Measurements from ENCODE around the gene NUCKS1.
A peak's percentile ranks its signal among the peaks of the same experiment; 100 is the strongest.

NUCKS1 gene

GRCh38 chr1:205770618-205771017 is 20.6 kb upstream of the NUCKS1 start:
- no peak for DNase-seq

GRCh38 chr1:205769641-205770365 is 19.8 kb upstream of the NUCKS1 start:
- no peak for DNase-seq

GRCh38 chr1:205767248-205767647 is 17.3 kb upstream of the NUCKS1 start:
- no peak for DNase-seq

- DNase-seq: no peak
Measured at GRCh38 chr1:205766570-205766969, 16.6 kb upstream of the NUCKS1 start.

DNA sequence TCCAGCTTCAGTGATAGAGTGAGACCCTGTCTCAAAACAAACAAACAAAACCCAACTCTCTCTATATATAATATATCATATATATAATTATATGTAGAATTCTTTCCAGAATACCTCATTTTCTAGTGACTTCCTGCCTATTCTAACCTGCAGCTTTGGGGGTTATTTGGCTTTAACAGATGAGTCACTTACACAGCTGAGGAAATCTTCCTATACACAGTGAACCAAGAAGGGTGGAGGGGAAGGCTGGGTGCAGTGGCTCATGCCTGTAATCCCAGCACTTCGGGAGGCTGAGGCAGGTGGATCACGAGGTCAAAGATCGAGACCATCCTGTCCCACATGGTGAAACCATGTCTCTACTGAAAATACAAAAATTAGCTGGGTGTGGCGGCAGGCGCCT is 16.1 kb upstream of the NUCKS1 start:
- DNase-seq: no peak

GRCh38 chr1:205764578-205764977 is 14.6 kb upstream of the NUCKS1 start:
- no peak for DNase-seq

DNA sequence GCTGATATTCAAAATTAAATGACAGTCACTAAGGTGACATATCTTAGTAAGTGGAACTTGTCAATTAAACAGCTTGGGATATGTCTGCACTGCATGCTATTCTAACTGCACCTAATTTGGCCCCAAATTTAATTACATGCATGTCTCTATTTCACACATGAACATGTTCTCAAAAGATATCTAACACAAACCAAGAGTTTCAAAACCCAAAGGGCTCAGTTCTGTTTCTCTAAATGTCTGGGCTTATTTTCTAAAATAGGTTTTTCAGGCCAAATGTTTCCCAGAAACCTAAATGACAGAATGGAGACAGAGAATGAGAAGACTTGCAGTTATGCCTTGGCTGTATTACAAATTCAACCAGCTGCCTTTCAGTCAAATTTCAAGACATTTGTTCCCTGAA is 14.0 kb upstream of the NUCKS1 start:
- no peak for DNase-seq

- peak; percentile 37 to 38 for DNase-seq
Measured at GRCh38 chr1:205760606-205761005, 10.6 kb upstream of the NUCKS1 start.

DNA sequence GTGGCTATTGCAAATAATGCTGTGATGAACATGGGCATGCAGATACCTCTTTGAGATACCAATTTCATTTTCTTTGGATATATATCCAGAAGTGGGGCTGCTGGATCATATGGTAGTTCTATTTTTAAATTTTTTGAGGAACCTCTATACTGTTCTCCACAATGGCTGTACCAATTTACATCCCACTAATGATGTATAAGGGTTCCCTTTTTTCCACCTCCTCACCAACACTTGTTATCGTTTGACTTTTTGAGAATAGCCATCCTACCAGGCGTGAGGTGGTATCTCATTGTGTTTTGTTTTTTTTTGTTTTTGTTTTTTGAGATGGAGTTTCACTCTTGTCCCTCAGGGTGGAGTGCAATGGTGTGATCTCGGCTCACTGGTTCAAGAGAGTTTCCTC is 6.6 kb upstream of the NUCKS1 start:
- DNase-seq: no peak

DNA sequence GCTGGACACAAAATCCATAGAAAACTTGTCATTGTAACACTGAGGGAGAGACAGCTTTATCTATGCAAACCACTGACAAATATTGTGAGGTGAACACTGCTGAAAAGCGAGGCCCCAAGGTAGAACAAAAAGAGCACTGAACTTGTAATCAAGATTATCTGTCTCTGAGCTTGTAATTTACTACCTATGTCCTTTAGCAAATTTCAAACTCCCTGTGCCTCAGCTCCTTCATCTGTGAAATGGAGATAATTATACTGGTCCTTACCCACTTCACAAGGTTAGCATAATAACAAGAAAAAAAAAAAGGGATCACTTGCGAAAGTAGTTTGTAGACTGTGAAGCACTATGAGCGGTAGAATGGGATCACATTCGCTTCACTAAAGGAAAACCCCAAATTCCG is 4.9 kb upstream of the NUCKS1 start:
- no peak for DNase-seq

DNA sequence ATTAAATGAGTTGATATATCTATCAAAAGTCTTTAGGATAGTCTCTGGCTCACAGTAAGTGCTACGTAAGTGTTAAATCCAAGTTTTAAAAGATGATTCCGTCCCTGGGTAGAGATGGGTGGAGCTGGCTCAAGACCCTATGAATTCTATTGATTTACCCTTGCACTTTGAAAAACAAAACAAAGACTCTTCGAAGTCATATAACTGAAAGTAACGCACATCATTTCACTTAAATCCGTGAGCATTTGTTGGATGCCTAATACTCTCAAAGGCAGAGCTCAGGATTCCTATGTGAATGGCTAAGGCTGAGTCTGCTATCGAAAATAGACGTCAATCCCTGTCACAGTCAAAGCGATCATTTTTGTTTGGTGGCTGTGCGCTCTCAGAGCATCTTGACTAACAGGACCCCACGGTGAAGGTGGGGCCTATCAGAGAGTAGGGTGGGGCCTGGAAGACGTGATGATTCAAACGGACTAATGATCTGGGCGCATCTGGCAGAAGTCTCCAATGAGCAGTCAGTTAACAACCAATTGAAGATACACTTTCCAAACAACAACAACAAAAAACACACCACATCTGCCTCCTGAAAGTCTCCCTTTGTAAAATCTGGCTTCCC is 1.2 kb upstream of the NUCKS1 start:
- no peak for DNase-seq

DNA sequence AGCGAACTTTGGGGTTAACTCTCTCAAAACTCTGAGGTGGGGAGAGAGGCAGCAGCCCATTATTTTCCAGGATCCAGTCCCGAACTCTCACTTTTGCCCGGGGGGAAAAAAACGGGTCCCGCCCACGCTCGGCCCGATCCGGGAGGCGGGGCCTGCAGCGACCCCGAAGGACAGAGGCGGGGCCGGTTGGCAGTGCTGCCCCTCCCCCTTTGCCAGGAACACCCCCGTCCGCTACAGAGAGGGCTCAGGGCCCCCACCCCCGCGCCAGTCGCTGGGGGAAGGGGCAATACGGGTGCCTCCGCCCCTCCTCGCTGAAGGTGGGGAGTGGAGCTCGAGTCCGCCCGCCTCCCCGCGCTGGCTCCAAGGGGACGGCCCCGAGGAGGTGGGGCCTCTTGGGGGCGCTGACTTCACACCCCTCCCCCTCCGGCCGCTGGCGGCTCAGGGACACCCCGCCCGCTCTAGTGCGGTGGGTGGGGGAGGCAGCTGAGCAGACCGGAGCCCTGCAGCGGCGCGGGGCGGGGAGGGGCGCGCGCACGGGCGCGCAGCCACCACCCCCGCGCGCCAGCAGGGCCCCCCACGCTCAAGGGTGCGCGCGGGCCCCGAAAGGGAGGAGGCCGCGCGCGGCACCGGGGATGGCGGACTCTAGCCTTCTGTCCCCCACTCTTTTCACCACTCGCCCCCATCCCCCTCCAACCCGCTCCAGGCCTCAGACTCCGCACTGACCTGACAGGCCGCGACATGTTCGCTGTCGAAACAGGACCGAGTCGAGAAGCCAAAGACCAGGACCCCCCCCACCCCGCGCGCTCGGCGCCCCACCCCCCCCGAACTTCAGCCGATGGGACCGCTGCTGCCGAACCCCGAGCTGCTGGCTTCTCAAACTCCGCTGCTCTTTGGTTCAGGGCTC is 496 bp downstream of the NUCKS1 start:
- DNase-seq: peak; percentile 96 to 97

DNA sequence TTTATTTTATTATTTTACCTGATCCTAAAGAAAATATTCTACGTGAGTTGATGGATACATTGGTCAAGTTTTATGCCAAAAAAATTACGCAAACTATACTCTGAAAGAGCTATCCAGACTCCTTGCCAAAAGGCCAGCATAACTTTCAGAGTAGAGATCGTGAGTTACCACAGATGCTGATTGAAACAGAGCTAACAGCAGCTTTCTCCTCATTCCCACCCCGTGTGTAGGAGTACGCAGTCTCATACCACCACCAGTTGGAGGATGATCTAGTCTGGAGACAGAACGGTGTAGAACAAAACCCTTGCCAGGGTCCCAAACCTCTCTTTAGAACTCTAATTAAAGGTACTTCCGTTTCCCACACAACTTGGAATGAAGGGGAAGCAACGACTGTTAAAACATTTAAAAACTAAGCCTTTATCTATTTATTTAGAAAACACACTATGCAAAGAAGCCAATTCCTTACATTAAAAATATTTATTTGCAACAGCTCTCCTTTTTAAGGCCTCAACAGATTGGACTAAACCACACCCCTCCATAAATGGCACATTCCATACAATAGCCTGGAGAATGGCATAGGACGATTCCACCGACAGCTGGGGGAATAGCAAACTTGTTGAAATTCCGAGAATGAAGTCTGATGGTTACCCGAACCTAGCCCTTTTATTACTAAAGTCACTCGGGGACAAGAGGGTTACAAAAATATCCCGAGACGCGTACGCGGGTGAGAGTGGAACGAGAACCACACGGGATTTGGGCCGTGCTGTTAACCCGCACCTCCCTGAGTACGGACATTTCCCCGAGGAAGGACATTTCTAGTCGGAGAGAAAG is 1.4 kb downstream of the NUCKS1 start:
- peak; percentile 75 to 76 for DNase-seq

DNA sequence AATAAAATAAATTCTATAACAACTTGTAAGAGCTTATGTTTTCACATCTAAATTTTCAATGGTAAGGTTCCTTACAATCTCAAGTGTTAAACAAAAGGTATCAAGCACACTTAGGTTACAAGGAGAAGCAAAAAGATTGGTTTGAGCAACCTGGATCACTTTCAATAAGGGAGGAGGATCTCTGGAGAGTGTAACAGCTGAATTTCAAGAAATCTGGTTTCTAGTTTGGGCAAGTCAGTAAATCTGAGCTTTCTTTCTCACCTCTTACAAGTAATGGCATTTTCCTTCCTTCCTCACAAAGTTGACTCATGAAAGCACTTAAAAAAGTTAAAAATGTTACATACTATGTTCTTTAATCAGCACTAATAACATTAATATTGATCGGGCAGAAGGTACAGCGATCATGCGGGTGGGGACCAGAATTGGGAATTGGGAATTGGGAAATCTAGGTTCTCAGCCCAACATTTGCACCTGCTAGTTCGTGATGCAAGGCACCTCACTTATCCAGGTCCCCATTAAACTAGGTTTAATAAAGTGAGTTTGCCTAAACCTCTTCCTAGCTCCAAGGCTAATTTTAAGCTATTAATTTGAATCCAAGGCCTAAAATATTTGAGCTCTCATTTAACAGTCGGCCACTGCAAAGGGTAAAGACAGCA is 3.1 kb downstream of the NUCKS1 start:
- DNase-seq: no peak

GRCh38 chr1:205744403-205744802 is 5.6 kb downstream of the NUCKS1 start:
- DNase-seq: no peak

- no peak for DNase-seq
Measured at GRCh38 chr1:205743977-205744376, 6.0 kb downstream of the NUCKS1 start.

DNA sequence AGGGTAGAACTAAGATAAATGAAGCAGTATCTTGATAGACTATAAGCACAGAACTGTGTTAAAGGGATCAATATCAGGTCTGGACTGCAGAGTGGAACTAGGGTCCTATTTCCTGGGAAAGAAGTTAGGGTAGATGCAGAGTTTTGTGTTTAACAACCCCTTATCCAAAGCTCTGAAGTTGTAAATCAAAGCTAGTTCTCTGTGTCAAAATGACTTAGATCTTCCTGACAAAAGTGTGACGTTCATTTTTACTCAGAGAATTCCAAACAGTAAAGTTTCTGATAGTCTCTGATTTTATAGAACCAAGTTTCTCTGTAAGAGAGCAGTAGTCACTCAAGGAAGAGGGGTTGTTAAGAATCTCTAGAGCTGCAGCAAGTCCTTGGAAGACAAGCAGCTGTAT is 8.3 kb downstream of the NUCKS1 start:
- no peak for DNase-seq

DNA sequence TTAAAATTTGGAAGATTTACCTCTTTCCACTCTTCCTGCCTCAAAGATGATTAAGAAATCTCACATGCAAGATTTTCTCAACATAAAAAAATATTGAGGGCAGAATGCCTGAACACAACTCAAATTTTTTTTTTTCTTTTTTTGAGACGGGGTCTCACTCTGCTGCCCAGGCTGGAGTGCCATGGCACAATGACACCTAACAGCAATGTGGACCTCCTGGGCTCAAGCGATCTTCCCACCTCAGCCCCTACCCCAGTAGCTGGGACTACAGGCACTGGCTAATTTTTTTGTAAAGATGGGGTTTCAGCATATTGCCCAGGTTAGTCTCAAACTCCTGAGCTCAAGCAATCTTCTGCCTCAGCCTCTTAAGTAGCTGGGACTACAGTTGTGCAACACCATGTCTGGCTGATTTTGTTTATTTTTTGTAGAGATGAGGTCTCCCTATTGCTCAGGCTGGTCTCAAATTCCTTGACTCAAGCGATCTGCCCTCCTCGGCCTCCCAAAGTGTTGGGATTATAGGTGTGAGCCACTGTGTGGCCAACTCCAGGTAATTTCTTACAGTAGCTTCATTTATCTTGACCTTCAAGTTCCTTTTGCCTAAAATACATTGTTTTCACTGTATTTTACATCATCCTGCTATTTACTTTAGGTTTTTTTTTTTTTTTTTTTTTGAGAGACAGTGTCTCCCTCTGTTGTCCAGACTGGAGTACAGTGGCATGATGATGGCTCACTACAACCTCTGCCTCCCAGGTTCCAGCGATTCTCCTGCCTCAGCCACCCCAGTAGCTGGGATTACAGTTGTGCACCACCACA is 10.4 kb downstream of the NUCKS1 start:
- no peak for DNase-seq

GRCh38 chr1:205735218-205735617 is 14.8 kb downstream of the NUCKS1 start:
- DNase-seq: no peak

DNA sequence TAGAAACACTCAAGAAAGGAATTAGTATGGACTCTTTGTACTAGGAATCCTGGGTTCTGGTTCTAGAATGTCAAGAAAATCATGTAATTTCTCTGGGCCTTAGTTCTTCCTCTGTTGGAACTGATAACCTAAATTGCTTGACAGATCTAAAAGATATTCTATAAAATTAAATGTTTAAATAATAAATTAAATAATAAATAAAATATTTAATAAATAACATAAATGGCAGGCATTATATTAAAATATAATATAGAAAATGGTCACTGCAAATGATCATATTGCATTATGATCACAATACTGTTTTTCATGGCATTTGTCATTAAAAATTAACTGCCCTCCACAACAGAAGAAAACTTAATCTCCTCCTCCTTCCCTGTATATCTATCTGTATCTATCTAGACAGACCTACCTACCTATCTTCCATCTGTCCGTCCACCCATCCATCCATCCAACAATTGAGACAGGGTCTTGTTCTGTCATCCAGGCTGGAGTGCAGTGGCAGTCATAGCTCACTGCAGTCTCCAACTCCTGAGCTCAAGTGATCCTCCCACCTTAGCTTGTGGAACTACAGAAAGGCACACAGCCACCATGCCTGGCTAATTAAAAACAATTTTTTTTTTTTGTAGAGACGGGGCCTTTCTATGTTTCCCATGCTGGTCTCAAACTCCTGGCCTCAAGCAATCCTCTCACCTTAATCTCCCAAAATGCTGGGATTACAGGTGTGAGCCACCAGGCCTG is 16.4 kb downstream of the NUCKS1 start:
- no peak for DNase-seq

Measured in inflammatory macrophage (primary cell).